Epithelial cell of esophagus (primary cell): Measurements from ENCODE around the gene MGST3.
"Not testable (repeated sequence)": the region's sequence is repeated elsewhere in the genome, so short reads cannot be mapped to it uniquely, and the experiment has no call there.

ENCODE experiments used
- DNase-seq: peaks from one replicate; pipeline ENCODE4 v3.0.0; 2010; ENCODE audit warnings: low read depth
- H3K4me3 ChIP-seq: 2 replicates; pipeline ENCODE4 v1.5.1; 2011; ENCODE audit warnings: mild to moderate bottlenecking, low read length, control low read depth
- CTCF ChIP-seq: IDR thresholded peaks from 2 replicates; pipeline ENCODE4 v1.5.1; 2011; ENCODE audit warnings: low read depth, mild to moderate bottlenecking, low read length, control low read depth, inconsistent platforms; ENCODE audit not compliant: insufficient read depth; ENCODE audit errors: missing control alignments

The MGST3 gene

DNA sequence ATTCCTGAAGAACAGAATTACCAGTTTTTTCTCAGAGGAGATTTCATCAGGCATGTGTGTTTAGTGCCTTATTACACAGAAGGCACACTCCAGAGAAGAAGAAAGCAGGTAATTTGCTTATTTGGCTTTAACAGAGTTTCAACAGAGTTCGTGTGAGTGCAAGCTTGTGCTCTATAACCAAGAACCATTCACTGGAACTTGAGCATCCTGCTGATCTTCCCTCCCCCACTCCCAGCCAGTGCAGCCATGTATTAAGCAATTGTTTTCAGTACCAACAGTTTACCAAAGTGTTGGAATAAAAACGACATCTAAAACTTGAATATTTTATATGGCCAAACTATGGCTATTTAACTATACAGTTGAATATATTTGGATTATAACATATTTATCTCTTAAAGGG is 4.3 kb downstream of the MGST3 start:
- H3K4me3 ChIP-seq = no peak overlapping the region
- DNase-seq = no peak
- TF ChIP-seq CTCF = no peak

GRCh38 chr1:165635823-165636222 is 4.8 kb downstream of the MGST3 start:
- no peak for TF ChIP-seq CTCF
- H3K4me3 ChIP-seq = no peak overlapping the region
- DNase-seq = no peak

GRCh38 chr1:165637427-165637826 is 6.4 kb downstream of the MGST3 start:
- no peak for TF ChIP-seq CTCF
- no peak for DNase-seq
- no peak overlapping the region for H3K4me3 ChIP-seq

DNA sequence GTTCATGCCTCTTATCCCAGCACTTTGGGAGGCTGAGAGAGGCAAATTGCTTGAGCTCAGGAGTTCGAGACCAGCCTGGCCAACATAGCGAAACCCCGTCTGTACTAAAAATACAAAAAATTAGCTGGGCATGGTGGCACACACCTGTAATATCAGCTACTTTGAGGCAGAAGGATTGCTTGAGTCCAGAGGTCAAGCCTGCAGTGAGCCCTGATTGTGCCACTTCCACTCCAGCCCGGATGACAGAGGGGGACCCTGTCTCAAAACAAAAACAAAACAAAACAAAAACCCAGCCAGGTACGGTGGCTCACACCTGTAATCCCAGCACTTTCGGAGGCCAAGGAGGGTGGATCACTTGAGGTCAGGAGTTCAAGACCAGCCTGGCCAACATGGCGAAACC is 7.2 kb downstream of the MGST3 start:
- DNase-seq, H3K4me3 ChIP-seq: not testable (repeated sequence)

DNA sequence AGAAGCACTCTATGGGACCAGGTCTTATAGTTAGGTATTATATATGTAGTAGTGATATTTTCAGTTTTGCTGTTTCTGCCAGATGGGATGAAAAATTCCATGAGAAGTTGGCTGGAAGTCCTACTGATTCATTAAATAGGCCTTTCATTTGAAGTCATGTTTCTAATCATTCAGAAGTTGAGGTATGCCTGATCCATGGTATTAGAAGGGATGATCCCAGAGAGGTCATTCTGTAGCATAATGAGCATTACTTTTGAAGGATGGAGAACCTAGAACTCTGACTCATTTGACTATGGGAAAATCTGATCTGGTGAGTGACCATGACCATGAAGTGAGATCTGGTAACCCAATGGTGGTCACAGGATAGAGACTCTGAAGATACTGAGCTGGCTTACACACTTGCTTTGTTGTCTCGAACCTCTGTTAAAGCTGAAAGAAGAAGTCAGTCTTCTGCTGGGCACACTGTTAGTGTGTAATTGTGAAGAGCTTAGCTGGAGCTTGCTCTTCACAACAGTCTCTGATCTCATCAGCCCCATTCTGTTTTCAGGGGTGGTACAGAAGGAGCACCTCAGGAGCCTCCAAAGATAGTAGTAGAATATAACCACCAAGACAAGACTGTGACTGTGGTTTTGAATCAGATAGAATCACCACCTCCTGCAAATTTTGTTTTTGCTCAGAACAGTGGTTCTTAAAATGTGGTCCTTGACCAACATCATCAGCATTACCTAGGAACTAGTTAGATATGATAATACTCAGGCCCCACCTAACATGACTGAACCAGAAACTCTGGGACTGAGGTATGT is 9.0 kb downstream of the MGST3 start:
- DNase-seq = no peak
- TF ChIP-seq CTCF = no peak
- no peak overlapping the region for H3K4me3 ChIP-seq

GRCh38 chr1:165641231-165641987 is 10.4 kb downstream of the MGST3 start:
- H3K4me3 ChIP-seq = no peak overlapping the region
- no peak for TF ChIP-seq CTCF
- no peak for DNase-seq

DNA sequence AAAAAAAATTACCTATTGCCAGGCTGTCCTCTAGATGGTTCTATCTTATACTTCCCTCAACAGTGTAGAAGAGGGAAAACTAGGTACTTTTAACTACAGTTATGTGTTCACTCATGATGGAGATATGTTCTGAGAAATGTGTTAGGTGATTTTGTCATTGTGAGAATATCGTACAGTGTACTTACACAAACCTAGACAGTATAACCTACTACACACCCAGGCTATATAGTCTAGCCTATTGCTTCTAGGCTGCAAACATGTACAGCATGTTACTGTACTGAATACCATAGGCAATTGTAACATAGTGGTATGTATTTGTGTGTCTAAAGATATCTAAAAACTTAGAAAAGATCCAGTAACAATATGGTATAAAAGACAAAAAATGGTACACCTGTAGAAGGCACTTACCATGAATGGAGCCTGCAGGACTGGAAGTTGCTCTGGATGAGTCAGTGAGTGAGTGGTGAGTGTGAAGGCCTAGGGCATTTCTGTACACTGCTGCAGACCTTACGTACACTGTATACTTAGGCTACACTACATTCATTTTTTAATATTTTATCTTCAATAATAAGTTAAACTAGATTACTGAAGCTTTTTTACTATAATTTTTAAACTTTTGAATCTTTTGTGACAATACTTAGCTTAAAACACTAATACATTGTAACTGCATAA is 13.2 kb downstream of the MGST3 start:
- TF ChIP-seq CTCF = no peak
- H3K4me3 ChIP-seq = no peak overlapping the region
- DNase-seq = peak; percentile 82
